Endothelial cell of umbilical vein (primary cell): ENCODE measurements around the gene DCK.

Source experiments
- EZH2 ChIP-seq: IDR thresholded peaks from 2 replicates; pipeline ENCODE4 v1.6.1; 2012; ENCODE audit warnings: borderline replicate concordance, low read depth, mild to moderate bottlenecking, moderate library complexity, low read length, inconsistent platforms; ENCODE audit not compliant: severe bottlenecking
- POLR2A ChIP-seq: IDR thresholded peaks from 2 replicates; pipeline ENCODE4 v1.6.1; 2012; ENCODE audit warnings: low read depth, mild to moderate bottlenecking, control low read depth, low read length
- TF ChIP-seq, protein P1 (sequence below), 2 donors: IDR thresholded peaks; 1 replicate in 1 of 2; 2 replicates in 1 of 2; pipeline ENCODE4 v1.5.1; 2011; ENCODE audit warnings: low read length in 2 of 2, mild to moderate bottlenecking in 2 of 2, moderate library complexity in 2 of 2, control low read depth in 1 of 2, inconsistent platforms in 1 of 2, low read depth in 1 of 2; ENCODE audit not compliant: insufficient read depth in 1 of 2; ENCODE audit errors: extremely low read depth in 1 of 2

- TF ChIP-seq, protein P1, sequence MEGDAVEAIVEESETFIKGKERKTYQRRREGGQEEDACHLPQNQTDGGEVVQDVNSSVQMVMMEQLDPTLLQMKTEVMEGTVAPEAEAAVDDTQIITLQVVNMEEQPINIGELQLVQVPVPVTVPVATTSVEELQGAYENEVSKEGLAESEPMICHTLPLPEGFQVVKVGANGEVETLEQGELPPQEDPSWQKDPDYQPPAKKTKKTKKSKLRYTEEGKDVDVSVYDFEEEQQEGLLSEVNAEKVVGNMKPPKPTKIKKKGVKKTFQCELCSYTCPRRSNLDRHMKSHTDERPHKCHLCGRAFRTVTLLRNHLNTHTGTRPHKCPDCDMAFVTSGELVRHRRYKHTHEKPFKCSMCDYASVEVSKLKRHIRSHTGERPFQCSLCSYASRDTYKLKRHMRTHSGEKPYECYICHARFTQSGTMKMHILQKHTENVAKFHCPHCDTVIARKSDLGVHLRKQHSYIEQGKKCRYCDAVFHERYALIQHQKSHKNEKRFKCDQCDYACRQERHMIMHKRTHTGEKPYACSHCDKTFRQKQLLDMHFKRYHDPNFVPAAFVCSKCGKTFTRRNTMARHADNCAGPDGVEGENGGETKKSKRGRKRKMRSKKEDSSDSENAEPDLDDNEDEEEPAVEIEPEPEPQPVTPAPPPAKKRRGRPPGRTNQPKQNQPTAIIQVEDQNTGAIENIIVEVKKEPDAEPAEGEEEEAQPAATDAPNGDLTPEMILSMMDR (IDR thresholded peaks at IDR 0.05; ENCODE audit: extremely low read depth in 1 of 2, insufficient read depth in 1 of 2, low read depth in 1 of 2, low read length in 2 of 2), result no peak
- no peak for TF ChIP-seq POLR2A
- TF ChIP-seq EZH2, result no peak
Measured at GRCh38 chr4:71064521-71064920, 71.1 kb downstream of the DCK start.
